ENCODE data around the gene RIN2.

RIN2 gene

DNA sequence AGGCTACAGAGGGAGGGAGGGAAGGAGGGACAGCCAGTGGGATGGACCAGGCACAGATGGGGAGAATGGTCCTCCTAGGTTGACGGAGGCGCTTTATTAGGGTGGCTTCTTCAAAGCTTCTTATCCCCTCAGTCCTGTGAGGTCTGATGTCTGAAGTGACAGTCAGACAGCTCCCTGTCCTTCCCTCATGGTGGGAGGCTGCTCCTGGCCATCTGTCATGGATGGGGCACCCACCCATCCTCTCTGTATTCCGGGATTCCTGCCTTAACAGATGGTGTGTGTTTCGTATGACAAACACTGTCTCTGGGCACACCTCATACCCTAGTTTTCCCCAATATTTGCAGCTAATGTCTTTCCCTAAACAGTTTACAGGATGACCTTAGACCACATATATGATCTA is 7.9 kb downstream of the RIN2 start:
- ChIA-PET CTCF (no interaction called here), POLR2A (ENCODE audit: low non-redundant PET) (no interaction called here)
- H3K27ac ChIP-seq: no peak overlapping the region
- DNase-seq (ENCODE audit: low spot score): no peak
- TF ChIP-seq, protein P1, sequence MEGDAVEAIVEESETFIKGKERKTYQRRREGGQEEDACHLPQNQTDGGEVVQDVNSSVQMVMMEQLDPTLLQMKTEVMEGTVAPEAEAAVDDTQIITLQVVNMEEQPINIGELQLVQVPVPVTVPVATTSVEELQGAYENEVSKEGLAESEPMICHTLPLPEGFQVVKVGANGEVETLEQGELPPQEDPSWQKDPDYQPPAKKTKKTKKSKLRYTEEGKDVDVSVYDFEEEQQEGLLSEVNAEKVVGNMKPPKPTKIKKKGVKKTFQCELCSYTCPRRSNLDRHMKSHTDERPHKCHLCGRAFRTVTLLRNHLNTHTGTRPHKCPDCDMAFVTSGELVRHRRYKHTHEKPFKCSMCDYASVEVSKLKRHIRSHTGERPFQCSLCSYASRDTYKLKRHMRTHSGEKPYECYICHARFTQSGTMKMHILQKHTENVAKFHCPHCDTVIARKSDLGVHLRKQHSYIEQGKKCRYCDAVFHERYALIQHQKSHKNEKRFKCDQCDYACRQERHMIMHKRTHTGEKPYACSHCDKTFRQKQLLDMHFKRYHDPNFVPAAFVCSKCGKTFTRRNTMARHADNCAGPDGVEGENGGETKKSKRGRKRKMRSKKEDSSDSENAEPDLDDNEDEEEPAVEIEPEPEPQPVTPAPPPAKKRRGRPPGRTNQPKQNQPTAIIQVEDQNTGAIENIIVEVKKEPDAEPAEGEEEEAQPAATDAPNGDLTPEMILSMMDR (conservative IDR thresholded peaks at IDR 0.05; ENCODE audit: low read depth): no peak

- peak; percentile 42 for DNase-seq (ENCODE audit: low spot score)
- CTCF ChIA-PET: no interaction called here
- POLR2A ChIA-PET (ENCODE audit: low non-redundant PET): no interaction called here
- H3K27ac ChIP-seq: no peak overlapping the region
- TF ChIP-seq, protein P1 (conservative IDR thresholded peaks at IDR 0.05; ENCODE audit: low read depth): no peak
These were observed 9.0 kb downstream of the RIN2 start for GRCh38 chr20:19767070-19767469.

DNA sequence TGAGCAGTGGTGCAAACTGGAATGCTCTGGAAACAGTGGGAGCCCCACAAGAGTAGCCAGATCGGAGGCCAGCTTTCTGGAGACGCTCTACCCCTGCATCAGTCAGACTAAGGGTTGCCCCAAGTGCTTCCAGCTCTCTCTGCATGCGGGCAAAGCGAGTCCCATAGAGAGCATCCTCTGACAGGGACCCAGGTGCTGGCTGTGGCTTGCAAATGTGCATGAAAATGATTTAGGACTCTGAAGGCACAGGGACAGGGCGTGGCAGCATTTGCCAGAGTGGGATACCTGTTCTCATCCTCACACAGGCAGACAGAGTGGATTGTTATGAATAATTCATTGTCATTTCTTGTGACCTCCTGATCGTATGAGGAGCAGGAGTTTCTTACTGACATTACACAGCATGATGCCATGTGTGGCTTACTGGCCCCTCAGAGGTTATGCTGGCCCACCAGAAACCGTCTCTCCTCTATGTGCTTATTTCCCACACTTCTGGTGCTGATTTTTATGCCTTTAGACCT is 10.3 kb downstream of the RIN2 start:
- no peak overlapping the region for H3K27ac ChIP-seq
- ChIA-PET POLR2A (ENCODE audit: low non-redundant PET) (no interaction called here), CTCF (interaction anchor here (0.6 kb wide), 2 partner anchors 212 to 249 kb away, joined by 3 to 4 read pairs; partner anchors contain the start of gene NAA20)
- TF ChIP-seq, protein P1 (conservative IDR thresholded peaks at IDR 0.05; ENCODE audit: low read depth): no peak
- DNase-seq (ENCODE audit: low spot score): no peak

- CTCF ChIA-PET: interaction anchor here (0.6 kb wide), 1 partner anchor 1903 kb away, joined by 3 read pairs; no protein-coding TSS in a partner anchor
These were observed 11.4 kb downstream of the RIN2 start for GRCh38 chr20:19769507-19769906.

GRCh38 chr20:19770375-19770774 is 12.3 kb downstream of the RIN2 start:
- H3K27ac ChIP-seq: no peak overlapping the region
- no peak for DNase-seq (ENCODE audit: low spot score)
- POLR2A ChIA-PET (ENCODE audit: low non-redundant PET): no interaction called here
- TF ChIP-seq, protein P1 (conservative IDR thresholded peaks at IDR 0.05; ENCODE audit: low read depth): no peak
- CTCF ChIA-PET: no interaction called here

More at GRCh38 chr20:19769507-19769906, 11.4 kb downstream of the RIN2 start:
- no peak overlapping the region for H3K27ac ChIP-seq
- DNase-seq (ENCODE audit: low spot score): no peak
- TF ChIP-seq, protein P1 (conservative IDR thresholded peaks at IDR 0.05; ENCODE audit: low read depth): no peak
- POLR2A ChIA-PET (ENCODE audit: low non-redundant PET): no interaction called here

DNA sequence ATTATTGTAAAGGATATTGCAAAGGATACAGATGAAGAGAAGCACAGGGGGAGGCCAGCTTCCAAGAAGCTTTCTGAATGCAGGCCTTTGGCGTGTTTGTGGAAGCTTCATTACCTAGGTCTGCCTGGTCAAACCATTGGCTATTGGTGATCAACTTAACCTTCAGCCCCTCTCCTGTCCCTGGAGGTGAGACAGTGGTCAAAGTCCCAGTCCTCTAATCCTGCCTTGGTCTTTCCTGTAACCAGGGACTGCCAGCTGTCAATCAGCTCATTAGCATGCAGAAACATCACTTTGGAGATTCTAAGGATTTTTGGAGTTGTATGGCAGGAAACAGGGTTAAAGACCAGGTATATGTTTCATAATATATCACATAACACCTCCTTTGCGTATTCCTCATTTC is 13.0 kb downstream of the RIN2 start:
- POLR2A ChIA-PET (ENCODE audit: low non-redundant PET): no interaction called here
- CTCF ChIA-PET: interaction anchor here (0.6 kb wide), 1 partner anchor 115 kb away, joined by 6 read pairs; no protein-coding TSS in a partner anchor
- no peak overlapping the region for H3K27ac ChIP-seq
- DNase-seq (ENCODE audit: low spot score): no peak
- TF ChIP-seq, protein P1 (conservative IDR thresholded peaks at IDR 0.05; ENCODE audit: low read depth): no peak

Measured in RWPE1 (cell line).